Amygdala (tissue), 56 donors: ENCODE data around the gene OXTR.

Experiments used
- DNase-seq, 56 donors: peaks; one replicate each; lab custom pipeline; 2025; lab: John Stamatoyannopoulos, UW

OXTR gene

DNA sequence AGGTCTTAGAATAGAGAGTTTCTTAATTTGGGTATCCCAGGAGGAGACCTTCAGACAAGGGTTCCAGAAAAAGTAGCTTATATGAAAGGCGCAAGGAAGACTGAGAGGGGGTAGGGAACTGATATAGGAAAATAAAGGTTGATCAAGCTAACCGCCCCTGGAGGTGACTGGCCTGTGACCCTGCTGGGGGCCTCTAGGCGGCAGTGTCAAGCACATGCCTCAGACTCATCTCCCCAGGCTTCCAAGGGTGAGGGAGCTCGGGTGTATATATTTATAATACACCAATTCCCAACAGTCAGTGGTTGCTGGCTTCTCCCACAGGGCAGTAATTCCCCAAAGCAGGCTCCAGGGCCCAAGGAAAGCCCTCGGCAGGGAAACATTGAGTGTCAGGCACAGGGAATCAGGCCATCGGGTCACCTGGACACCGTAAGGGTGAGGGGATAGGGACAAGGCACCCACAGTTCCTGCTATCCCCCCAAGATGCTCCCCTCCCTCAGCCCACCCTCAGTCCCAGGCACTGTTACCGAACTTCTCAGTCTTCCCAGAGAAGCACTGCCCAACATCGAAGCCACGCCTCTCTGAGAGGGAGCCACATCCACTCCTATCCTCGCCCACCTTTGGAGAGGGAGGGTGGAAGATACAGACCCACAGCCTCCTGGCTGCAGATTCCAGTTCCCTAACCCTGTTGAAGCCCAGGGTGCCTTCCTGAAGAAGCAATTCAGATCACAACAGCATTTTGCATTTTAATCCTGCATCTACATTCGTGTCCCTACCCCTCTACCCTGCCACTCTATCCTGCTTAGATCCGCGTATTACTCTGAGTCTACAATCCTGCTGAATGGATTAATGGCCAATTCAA lies 55.3 kb downstream of the OXTR start:
- DNase-seq: no peak

DNA sequence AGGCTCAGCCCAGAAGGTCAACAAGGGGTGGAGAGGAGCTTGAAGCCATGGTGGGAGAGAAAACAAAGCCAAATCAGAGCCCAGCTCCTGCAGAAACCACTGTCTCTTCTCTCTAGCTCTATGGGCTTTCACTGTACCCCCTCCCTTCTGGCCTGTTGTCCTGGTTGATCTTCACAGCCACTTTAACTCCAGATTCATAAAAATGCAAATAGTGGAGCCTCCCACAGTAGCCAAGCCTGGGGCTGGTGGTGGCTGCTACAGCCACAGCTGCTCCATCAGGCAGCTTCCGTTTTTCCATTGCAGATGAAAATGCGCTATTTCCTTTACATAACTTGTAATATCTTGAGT lies 56.5 kb downstream of the OXTR start:
- no peak for DNase-seq

DNA sequence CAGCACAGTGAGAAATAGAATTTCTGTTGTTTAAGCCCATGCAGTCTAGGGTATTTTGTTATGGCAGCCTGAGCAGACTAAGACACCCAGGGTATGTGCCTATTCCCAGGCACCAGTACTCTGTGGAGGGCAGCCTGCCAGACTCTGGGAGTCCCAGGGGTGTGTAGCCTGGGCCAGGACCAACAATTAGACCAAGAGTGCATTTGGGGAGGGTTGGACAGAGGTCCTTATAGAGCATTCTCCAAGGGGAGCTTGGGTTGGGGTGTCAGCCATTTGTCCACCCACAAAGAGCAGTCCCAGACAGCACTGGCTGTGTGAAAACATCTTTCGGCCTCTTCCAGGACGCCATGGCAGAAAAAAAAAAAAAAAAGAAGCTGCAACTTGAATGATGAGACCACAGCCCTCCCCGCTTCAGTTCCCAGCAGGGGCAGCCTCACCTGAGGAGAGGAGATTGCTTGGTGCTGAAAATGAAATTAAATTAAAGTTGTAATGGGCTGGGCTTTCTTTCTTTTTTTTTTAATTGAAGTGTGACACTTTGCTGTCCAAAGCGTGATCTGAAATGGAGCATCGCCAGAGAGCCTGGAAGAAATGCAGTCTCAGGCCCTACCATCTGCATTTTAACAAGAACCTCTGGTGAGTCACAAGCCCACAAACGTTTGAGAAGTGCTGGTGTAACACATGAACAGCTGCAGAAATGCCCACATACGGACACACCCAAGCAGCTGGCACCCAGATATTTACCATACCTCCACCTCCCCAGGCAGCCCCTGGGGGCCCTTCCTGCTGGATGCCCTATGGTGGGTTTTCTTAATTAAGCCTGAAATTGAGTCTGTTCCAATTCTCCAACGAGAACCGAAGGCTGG lies 57.1 kb downstream of the OXTR start:
- peak in 1 of 56 donors; percentile 14 for DNase-seq

DNA sequence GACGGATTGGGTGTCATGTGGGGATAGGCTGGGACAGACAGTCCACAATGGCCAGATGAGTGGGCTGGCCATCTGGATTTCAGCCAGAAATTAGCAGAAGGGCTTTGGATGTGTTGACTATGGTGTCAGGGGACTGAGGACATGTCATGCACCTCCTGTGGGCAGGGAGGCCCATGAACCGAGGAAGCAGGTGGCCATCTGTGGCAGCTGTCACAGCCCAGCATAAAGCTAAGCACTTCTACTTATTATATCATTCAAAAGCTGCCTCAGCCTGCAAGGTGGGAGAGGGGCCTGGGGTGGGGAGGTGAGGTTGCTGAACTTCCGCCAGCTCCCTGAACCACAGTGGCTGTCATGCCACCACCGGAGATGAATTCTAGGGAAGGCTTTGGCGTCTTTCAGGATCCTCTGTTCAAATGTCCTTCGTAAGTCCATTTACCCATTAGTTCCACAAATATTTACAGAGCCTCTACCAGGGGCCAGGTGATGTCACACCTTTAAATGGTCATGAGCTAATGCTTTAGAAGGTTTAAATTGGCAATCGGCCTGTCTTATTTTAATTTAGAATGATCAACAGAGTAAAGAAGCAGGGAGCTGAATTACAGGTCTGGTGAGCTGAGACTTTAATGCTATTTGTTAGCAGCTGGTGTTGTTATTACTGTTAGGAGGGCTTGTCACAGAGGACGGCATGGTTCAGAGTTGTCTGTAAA lies 59.5 kb downstream of the OXTR start:
- no peak for DNase-seq

DNA sequence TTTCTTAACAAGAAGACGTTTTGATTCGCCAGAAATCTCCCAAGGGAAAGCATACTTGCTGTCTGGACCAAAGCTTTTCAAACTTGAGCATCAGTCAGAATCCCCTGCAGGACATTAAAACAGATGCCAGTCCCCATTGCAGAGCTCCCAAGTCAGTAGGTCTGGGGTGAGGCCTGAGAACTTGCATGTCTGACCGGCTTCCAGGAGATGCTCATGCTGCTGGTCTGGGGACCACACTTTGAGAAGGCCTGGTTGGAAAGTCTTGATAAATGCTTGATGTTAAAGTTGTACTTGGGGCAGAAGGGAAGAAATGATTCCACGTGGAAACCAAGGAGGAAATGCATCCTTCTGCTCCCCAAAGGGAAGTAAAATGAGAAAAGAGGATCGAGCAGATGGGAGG lies 60.1 kb downstream of the OXTR start:
- no peak for DNase-seq

DNA sequence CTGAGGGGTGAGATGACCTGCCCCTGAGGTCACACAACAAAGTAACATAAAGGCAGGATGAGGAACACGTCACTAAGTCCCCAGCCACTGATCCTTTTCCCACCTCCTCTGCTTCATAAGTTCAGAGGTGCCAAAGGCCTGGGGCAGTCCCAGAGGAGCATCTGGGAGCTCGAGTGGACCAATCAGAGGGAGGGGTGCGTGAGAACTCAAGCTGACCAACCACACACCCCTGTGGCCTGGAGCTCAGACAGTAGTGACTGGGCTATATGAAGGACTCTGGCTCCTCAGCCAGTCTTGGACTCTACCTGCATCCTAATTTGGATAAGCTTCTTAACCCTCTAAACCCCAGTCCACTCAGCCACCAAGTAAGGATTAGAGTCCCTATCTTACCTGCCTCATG lies 63.8 kb downstream of the OXTR start:
- no peak for DNase-seq

DNA sequence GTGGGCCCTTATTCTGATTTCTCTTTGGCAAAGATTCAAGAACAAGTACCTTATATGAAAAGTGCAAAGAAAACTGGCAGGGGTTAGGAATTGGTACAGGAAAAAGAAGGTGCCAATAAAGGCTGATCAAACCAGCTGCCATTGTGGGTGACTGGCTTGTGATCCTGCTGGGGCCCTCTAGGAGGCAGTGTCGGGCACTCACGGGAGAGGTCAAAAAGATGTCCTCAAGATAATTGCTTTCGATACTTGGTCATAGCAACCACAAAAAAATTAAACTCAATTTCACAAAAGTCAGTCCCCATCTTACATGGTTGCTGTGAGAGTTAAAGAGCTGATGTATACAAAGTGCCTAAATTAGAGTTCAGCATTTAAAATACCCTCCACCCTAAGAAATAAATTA lies 66.9 kb downstream of the OXTR start:
- no peak for DNase-seq
